Frontal cortex (tissue), 4 donors: ENCODE data around the gene ZFP92. TPM values are rescaled to one million over a fixed set of nuclear protein-coding genes. Genes with fewer than 3 reads are reported as not detected.
A peak's percentile ranks its signal among the peaks of the same experiment; 100 is the strongest.
"Not testable (repeated sequence)": the region's sequence is repeated elsewhere in the genome, so short reads cannot be mapped to it uniquely, and the experiment has no call there.

Source experiments
- DNase-seq, 2 donors: peaks; one replicate each; pipeline ENCODE4 v3.0.0; 2012; ENCODE audit warnings: low spot score in 2 of 2
- FAIRE-seq: peaks from 2 replicates; lab custom pipeline; 2012; peaks lifted over from hg19 to GRCh38; lab: Jason Lieb, UNC
- total RNA-seq: library from RNA; depleted of rRNA; stranded (reverse); fragments of >200 nt; gene quantifications from one replicate; pipeline ENCODE4 v1.2.3, GENCODE V29; 2014
- donor health status: control.
- donor health status: control.
- donor health status: control.

ZFP92 gene
- total RNA-seq, 1 donor from 2014 or later, result 0.82 TPM

- DNase-seq (no peak), FAIRE-seq (no peak)
Measured at GRCh38 chrX:153384390-153384789, 26.9 kb upstream of the ZFP92 start.

GRCh38 chrX:153384973-153385372 is 26.3 kb upstream of the ZFP92 start:
- not testable (repeated sequence) for DNase-seq, FAIRE-seq

GRCh38 chrX:153386097-153386496 is 25.2 kb upstream of the ZFP92 start:
- DNase-seq (no peak), FAIRE-seq (no peak)

GRCh38 chrX:153387345-153387744 is 23.9 kb upstream of the ZFP92 start:
- FAIRE-seq (no peak), DNase-seq (no peak)

- DNase-seq (no peak), FAIRE-seq (no peak)
Measured at GRCh38 chrX:153387987-153388721, 23.1 kb upstream of the ZFP92 start.

- DNase-seq (no peak), FAIRE-seq (no peak)
Measured at GRCh38 chrX:153388722-153389459, 22.4 kb upstream of the ZFP92 start.

- DNase-seq, FAIRE-seq: not testable (repeated sequence)
Measured at GRCh38 chrX:153389460-153389768, 21.9 kb upstream of the ZFP92 start.

DNA sequence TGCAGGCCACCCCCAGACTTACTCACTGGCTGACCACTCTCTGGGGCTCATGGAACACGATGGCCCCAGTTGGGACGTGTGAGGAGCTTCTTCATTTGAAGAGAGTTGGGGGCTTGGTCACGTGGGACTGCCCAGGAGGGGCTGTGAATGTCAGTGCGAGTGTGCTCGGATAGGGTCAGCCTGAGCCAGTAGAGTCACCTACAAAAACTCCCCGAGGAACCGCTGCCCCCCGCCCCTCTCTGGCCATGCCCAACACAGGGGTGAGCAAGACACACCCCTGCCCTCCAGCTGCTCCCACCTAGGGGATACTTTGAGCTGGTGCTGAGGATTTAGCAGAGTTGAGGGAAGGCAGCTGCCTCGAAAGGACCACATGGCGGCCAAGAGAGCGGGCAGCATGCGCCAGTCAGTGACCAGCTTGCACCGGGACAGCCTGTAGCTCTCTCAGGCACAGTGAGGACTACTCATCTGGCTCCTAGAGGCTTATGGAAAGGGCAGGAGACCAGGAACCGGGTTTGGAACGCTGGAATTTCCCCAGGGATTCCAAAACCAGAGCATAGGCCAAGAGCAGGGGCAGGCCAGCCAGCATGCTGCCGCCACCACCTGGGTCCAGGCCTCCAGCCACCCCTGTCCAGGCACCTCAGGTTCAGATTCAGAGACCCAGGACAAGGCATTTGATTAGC is 18.5 kb upstream of the ZFP92 start:
- no peak for DNase-seq

GRCh38 chrX:153394612-153395011 is 16.7 kb upstream of the ZFP92 start:
- DNase-seq, result no peak
- FAIRE-seq, result no peak

More for the DNA sequence above, 18.5 kb upstream of the ZFP92 start:
- FAIRE-seq, result no peak

- FAIRE-seq, result no peak
- DNase-seq, result no peak
Measured at GRCh38 chrX:153395613-153396319, 15.5 kb upstream of the ZFP92 start.

- DNase-seq (no peak), FAIRE-seq (no peak)
Measured at GRCh38 chrX:153396320-153397195, 14.7 kb upstream of the ZFP92 start.

DNA sequence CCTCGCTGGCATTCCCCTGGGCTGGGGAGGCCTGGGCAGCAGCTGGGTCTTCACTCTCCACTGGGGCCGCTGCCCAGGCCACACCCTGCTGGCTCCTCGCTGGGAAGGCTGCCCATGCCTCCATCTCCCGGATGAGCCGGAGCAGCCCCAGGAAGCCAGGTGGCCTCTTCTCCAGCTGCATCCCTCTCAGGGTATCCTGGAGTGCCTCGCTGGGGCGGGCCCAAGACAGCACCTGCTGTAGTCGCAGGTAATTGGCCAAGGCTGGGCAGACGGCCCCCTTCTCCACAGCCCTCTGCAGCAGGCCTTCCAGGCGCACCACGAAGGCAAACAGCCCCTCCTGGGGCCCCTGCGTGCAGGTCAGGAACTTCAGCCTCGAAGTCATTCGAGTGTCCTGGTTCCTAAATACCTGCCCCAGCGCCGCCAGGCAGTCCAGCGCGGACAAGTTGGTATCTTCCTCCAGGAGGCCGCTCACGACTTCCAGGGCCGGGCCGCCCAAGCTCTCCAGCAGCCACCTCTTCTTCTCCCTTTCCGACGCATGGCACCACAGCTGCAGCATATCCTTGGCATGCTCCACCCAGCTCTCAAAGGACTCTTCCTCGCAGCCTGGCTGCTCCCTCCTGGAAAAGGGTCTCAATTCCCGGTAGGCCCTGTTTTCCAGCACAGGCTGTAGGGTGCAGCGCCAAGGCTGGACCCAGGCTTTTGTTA is 13.9 kb upstream of the ZFP92 start:
- DNase-seq (no peak), FAIRE-seq (no peak)

DNA sequence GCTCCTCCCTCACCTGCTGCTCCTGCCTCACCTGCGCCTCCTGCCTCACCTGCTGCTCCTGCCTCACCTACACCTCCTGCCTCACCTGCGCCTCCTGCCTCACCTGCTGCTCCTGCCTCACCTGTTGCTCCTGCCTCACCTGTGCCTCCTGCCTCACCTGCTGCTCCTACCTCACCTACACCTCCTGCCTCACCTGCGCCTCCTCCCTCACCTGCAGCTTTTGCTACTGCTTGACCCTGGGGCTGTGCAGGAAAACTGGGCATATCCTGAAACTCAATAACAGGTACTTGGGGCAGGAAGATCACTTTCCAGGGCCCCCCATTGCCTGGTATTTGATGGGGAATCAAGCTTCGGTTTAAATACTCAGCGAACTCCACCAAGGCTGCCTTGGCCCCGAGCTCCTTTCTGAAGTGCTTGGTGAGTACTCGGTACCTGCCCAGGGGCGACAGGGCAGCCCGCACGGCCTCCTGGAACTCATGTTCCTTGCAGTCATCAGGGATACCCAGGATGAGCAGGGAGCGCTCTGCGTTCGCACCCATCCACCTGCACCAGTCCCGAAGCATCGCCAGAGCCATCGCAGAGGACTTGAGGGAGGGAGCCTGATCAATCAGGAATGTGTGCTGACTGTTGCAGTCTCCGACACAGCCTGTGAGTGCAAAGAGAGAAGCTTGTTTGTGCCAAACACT is 12.9 kb upstream of the ZFP92 start:
- no peak for DNase-seq
- FAIRE-seq, result no peak

DNA sequence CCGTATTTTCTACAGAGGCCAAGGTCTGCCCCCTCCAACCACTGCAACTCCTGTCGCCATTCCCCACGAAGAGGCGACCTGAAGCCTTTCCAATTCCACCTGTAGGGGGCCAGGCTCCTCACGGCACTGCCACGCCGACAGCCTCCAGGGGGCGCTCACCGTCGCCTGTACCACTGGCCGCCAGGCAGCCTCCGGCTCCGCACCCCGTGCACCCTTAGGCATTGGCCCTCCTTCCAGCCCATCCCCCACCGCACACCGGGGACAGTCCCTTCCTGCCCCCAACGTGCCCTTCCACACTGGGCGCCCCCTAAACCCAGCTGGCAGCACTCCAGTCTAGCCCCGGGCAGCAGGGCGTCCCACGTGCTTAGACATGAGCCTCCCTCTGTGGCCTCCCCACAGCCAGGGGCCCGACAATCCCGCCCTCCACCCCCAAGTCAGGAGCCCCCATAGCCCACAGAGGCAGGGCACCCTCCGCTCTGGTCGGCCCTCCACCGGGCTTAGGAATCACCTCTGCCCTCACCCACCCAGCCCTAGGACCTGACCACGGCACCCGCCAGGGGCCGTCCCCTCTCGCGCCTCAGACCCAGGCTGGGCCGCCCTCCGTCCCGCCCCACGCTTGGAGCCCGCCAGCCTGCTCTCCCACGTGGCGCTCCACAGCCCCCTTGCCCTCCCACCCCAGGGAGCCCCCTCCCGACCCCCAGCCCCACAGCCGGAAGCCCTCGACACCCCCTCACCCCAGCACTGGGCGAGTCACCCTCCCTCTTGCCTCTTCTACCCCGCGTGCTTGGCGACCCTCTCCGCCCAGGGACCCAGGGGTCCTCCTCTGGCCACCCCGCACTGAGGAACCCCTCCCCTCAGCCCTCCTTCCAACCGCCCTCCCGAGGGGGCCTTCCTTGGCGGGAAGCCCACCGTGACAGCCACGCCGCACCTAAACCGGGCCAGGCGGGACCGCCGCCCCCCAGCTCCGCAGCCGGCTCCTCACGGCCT is 10.8 kb upstream of the ZFP92 start:
- FAIRE-seq (no peak), DNase-seq (peak in 1 of 2 donors; percentile 29)

- DNase-seq (peak in 1 of 2 donors; percentile 17), FAIRE-seq (no peak)
Measured at GRCh38 chrX:153401133-153401764, 10.0 kb upstream of the ZFP92 start, which contains the start of gene PNMA6E. PNMA6E (minus strand) TSS chrX:153401350; CDS start chrX:153398849, 2,501 bp downstream.

DNA sequence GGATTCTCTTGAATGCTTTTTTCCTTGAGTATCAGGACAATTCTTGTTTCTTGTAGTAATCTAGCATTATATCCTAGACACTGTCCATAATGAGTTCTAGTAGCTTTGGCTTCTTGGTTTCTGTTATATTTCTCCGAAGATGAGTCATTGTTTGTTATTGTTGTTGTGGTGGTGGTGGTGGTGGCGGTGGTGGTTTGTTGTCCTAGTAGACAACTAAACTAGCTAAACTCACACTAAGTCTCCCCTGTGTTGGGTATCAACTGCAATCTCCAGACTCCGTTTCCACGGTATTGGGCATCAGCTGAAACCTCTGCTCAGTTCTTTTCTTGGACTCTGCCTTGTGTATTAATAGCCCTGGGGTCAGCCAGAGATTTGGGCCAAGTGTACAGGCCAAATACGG is 6.9 kb upstream of the ZFP92 start:
- FAIRE-seq, DNase-seq: not testable (repeated sequence)
